ENCODE measurements around the gene RBBP8.

DNA sequence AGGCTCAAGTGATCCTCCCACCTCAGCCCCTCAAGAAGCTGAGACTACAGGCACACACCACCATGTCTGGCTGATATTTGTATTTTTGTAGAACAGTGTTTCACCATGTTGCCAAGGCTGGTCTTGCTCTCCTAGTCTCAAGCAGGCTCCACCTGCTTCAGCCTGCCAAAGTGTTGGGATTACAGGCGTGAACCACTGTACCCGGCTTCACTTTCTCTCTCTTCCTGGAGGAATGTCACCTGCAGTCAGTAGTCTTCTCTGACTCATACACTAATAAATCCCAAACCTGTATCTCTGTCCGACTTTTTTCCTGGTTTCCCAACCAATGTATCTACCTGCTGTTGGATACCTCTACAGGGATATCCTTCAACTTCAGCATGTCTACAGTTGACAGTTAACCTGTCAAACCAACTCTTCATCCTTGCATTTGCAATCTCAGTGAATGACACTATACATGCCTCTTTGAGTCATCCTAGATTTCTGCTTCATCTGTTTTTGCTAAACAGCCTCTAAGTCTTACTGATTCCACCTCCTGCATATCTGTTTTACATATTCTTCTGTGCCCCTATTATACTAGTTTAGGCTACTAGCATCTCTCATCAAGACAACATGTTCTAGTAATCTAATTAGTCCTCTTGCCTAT lies 54.5 kb downstream of the RBBP8 start:
- TF ChIP-seq, protein P1, sequence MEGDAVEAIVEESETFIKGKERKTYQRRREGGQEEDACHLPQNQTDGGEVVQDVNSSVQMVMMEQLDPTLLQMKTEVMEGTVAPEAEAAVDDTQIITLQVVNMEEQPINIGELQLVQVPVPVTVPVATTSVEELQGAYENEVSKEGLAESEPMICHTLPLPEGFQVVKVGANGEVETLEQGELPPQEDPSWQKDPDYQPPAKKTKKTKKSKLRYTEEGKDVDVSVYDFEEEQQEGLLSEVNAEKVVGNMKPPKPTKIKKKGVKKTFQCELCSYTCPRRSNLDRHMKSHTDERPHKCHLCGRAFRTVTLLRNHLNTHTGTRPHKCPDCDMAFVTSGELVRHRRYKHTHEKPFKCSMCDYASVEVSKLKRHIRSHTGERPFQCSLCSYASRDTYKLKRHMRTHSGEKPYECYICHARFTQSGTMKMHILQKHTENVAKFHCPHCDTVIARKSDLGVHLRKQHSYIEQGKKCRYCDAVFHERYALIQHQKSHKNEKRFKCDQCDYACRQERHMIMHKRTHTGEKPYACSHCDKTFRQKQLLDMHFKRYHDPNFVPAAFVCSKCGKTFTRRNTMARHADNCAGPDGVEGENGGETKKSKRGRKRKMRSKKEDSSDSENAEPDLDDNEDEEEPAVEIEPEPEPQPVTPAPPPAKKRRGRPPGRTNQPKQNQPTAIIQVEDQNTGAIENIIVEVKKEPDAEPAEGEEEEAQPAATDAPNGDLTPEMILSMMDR (conservative IDR thresholded peaks at IDR 0.05 in 1 of 2, IDR thresholded peaks at IDR 0.05 in 1 of 2; ENCODE audit: extremely low read depth in 1 of 2, insufficient read depth in 1 of 2, low read depth in 1 of 2, low read length in 2 of 2) = no peak
- TF ChIP-seq EZH2 (IDR thresholded peaks at IDR 0.05; ENCODE audit: borderline replicate concordance, low read length) = no peak

Measured in mammary epithelial cell (primary cell).